ENCODE measurements around the gene TENM3.
"Not testable (repeated sequence)": the region's sequence is repeated elsewhere in the genome, so short reads cannot be mapped to it uniquely, and the experiment has no call there.

TENM3 gene

DNA sequence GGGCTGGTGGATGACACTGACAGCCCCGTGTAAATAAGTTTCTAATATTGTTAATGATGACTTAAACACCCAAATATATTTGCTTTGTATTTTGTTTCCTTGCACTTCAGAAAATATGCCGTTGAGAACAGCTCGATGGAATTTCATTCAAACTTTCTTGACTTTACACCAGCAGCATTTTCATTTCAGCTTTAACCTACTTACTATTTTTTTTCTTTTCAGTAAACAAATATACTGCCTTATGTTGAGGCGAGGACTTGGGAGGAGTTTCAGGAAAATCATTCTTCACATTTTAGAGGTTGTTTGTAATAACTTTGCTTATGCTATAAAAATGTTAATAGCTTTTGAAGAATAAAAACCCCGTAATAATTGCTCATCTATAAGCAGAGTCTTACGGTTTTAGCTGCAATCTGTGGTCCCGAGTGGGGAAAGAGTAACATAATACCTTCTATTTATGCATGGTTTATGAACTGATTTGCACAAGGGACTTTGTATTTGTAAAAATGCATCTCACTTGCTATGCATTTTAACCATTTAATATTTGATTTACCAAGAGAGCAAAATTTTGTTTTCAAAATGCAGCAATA lies 14.1 kb upstream of the TENM3 start:
- no peak for DNase-seq

DNA sequence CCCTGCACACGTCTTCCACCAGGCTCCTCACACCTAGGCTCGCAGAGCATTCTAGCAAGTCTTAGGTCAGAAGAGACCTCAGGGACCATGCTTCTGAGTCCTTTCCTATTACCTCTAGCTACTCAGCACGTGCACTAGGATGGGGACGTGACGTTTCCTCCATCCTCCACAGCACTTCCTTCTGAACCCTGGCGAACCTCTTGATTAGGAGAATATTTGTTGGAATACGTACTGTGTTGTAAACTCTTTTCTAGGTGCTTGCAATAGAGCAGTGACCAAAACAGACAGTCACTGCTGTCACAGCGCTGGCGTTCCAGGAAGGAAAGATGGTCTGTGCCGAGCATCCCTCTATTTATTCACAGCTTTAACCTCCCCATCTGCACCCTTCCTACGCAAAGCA lies 12.9 kb upstream of the TENM3 start:
- no peak for DNase-seq

DNA sequence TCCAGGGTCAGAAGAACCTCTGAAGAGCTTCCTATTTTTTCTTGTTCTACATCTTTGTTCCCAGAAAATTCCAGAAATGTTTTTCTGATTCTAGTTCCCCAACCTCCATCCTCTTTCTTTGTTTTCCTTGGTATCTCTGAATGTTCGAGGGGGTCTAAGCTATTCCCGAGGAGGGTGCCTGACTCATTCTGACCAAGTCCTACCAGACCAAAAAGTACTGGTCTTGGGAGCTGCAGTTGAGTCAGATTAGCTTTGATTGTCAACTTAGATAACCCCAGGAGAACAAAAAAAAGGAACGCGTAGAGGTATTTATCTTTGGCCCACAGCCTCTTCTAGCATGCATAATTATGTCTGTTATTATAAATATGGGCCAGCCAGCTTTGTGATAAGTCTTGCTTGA lies 12.1 kb upstream of the TENM3 start:
- no peak for DNase-seq

DNA sequence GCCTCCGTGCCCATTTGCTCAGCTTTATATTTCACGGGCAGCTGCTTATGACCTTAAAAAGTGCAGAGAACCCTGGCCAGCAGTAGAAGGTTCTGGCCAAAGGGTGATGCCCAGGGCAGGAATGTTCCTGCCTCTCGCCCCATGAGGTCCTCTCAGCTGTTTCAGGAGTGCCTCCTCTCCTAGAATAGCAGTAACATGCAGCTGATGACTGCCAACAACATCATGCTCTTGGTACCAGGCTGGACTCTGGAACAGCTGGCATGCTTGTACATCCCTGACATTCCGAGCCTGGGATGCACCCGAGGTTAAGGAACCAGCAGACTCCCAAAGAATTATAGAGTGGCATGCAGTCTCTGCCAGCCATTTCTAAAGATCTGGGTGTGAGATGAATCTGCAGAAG lies 11.7 kb upstream of the TENM3 start:
- no peak for DNase-seq

DNA sequence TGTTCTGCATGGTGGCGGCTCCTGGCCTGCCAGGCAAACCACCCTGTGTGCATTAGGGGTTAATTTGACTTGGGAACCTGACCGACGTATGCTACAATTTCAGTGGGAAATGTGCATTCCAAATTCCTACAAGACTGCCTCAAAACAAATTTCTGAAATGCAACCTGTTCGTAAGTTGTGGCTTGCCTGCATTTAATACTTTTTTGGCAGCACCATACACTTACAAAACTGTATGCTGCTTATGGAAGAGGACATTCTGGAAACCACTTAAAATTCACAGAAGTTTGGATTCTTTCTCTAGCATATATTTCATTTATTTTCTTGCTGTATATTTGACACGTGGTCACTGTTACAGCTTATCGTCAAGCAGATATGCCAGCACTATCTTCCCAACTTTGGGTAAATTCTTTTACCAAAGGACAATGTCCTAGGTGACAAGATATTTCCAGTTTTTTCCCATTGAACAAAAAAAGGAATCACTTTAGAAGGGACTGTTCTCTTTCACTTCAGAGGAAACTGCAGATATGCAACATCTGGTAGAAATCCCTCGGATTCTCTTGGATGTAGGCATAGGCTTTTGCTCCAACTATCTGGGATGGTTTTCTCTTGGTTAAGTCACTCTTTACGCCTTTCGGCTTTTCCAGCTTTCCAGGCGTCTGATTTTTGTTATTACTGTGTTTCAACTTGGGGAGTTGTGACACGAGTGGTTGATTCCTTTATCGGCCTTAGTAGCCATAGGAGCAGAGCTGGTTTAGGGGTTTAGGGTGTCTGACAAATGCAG lies 9.7 kb upstream of the TENM3 start:
- no peak for DNase-seq

DNA sequence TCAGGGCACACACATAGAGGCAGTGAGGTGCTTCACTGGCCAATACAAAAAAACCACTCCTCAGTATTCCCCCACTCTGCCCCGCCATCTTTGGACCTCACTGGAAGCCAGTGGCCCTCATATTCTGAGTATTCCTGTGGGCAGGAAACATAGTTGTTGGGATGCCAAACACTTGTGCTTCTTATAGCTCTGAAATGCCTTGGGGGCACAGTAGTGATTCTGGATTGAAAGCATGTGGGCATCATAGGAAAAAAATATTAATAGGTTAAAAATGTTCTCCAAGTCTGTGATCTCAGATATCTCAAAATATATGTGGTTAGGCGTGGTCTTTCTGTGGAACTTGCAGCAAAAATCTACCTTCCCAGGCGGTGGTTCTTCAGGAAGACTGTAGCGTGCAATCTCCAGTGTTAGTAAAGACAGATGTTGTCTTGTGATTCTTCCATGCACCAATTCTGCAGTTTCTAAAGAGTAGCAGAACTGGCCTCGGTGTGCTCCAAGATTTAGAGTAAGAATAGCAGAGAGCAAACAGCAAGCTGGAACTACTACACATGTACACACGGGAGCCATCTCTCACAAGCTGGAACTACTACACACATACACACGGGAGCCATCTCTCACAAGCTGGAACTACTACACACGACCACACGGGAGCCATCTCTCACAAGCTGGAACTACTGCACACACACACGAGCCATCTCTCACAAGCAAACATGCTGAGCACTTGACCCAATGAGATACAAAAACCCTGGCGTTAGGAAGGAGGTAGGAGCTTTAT lies 8.0 kb upstream of the TENM3 start:
- DNase-seq = no peak

DNA sequence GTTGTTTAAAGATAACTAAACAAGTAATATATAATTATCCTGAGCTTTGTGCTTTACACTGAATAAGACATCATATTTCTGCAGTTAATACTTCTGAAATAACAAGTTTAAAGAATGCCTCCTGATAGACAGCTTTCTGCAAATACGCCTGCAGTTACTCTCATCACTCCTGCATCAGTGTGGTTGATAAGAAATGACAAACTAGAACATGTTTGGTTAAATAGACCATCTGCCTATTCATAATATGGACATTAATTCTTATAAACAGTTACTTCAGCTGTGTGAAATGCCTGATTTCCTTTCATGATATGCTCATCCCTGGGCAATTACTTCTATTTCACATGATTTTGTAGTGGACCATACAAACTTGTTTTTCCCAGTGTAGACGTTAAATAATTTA lies 7.0 kb upstream of the TENM3 start:
- DNase-seq = no peak

GRCh38 chr4:182237010-182237409 lies 6.2 kb upstream of the TENM3 start:
- DNase-seq = not testable (repeated sequence)

DNA sequence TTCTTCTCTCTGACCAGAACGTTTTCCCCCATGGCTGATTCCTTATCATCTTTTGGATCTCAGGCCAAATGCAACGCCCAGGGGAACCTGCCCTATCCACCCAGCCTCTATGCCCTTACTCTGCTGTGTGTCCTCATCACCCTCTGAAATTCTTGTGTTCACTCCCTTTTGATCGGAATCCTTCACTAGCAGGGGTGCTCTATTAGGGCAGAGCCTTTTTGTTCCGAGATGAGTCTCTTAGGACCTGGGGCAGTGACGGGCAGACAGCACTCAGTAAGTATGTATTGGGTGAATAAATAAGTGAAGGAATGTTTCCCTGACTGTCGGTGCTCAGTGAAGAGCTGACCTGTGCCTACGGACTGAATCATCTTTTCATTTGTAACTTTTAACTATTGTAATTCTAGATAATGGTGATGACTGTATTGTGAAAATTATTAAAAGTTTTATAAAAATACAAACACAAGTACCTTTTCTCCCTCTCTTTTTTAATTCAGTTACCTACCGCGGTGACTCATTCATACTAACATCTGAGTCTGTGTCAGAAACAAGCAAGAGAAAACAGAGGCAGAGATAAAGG lies 4.8 kb upstream of the TENM3 start:
- DNase-seq = no peak

GRCh38 chr4:182240161-182241130 lies 2.8 kb upstream of the TENM3 start:
- no peak for DNase-seq

DNA sequence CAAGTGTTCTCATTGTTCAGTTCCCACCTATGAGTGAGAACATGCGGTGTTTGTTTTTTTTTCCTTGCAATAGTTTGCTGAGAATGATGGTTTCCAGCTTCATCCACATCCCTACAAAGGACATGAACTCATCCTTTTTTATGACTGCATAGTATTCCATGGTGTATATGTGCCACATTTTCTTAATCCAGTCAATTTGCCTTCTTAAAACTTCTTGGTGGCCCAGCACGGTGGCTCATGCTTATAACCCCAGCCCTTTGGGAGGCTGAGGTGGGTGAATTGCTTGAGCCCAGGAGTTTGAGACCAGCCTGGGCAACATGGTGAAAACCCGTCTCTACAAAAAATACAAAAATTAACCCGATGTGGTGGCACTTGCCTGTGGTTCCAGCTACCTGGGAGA lies 942 bp upstream of the TENM3 start:
- DNase-seq = not testable (repeated sequence)

GRCh38 chr4:182242787-182243186 lies 415 bp upstream of the TENM3 start:
- DNase-seq = no peak

- no peak for DNase-seq
Measured at GRCh38 chr4:182245041-182245440, 1.8 kb downstream of the TENM3 start.

GRCh38 chr4:182245541-182246215 lies 2.5 kb downstream of the TENM3 start:
- DNase-seq = no peak

GRCh38 chr4:182246401-182247205 lies 3.4 kb downstream of the TENM3 start:
- DNase-seq = no peak

DNA sequence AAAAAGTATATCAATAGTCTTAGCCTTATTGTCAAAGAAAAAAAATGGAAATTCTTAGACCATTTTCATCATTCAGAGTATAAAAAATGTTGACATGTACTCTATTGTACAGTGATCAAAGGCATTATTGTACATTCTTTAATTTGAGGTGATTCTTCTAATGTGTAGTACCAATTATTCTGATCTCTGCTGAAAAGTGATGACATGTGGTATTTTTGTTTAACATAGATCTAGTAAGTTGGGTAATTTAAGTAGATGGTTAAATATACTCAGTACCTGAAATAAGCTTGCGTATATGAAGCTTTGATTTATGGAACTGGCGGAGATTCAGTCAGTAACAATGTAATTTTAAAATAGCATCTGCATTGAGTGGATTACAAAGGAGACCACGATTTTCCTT lies 5.1 kb downstream of the TENM3 start:
- DNase-seq = no peak

- DNase-seq = no peak
Measured at GRCh38 chr4:182250446-182250845, 7.2 kb downstream of the TENM3 start.

GRCh38 chr4:182251116-182251515 lies 7.9 kb downstream of the TENM3 start:
- no peak for DNase-seq

- no peak for DNase-seq
Measured at GRCh38 chr4:182252220-182252619, 9.0 kb downstream of the TENM3 start.

DNA sequence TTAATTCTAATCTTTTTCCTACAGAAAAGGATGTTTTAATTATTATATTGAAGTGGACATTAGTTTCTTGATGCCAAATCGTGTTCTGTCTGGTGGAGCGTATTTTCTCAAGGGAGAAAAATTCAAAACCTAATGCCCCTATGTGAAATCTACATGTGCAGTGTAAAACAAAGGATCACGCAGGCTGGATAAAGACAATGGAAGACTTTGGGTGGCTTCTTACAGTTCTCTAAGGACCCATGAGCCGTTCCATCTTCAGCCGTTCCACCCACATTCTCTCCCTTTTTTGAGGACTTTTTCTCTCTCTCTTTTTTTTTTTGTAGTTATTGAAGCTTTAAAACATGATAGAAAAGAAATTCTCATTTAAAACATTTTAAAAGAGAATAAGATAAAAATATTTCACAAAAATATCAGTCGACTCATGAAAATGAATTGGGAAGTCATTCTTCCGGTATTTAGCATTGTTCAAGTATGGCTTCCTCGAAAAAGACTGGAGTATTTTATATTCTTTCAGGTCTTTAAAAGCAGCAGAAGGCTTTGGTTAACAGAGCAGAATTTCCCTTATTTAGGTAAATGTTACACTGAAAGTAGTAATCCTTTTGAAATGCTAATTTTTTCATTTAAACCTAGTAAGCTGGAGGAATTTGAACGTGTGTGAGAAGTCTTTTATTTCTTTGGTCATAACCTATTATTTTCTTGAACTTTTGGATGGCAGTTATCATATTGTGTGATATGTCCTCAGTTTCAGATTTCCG lies 11.0 kb downstream of the TENM3 start:
- DNase-seq = no peak
